HEK293T (cell line): Measurements from ENCODE around the gene FOXD4.
"Not testable (repeated sequence)": the region's sequence is repeated elsewhere in the genome, so short reads cannot be mapped to it uniquely, and the experiment has no call there.

Source experiments
- CTCF ChIA-PET: fragments of 350-600 bp; formaldehyde crosslinking; extraction: SDS; loops from one replicate; lab custom pipeline; 2021; ENCODE audit warnings: antibody characterized with exemption, inconsistent platforms; lab: Yijun Ruan, JAX
- POLR2A ChIA-PET: fragments of 350-600 bp; formaldehyde crosslinking; extraction: SDS; loops from one replicate; lab custom pipeline; 2020; ENCODE audit warnings: antibody characterized with exemption, inconsistent platforms; lab: Yijun Ruan, JAX
- DNase-seq: peaks from one replicate; pipeline ENCODE4 v3.0.0; 2012; ENCODE audit warnings: mixed read lengths; ENCODE audit errors: extremely low spot score

The FOXD4 gene

GRCh38 chr9:98775-99174 is 19.4 kb downstream of the FOXD4 start:
- DNase-seq, CTCF ChIA-PET, POLR2A ChIA-PET: not testable (repeated sequence)

- POLR2A ChIA-PET, CTCF ChIA-PET, DNase-seq: not testable (repeated sequence)
Measured at GRCh38 chr9:94992-95391, 23.2 kb downstream of the FOXD4 start.

GRCh38 chr9:94323-94722 is 23.9 kb downstream of the FOXD4 start:
- POLR2A ChIA-PET, DNase-seq, CTCF ChIA-PET: not testable (repeated sequence)

- DNase-seq, POLR2A ChIA-PET, CTCF ChIA-PET: not testable (repeated sequence)
Measured at GRCh38 chr9:93909-94308, 24.3 kb downstream of the FOXD4 start.

GRCh38 chr9:90851-91250 is 27.4 kb downstream of the FOXD4 start:
- DNase-seq, POLR2A ChIA-PET, CTCF ChIA-PET: not testable (repeated sequence)

GRCh38 chr9:88396-89037 is 29.7 kb downstream of the FOXD4 start:
- POLR2A ChIA-PET, CTCF ChIA-PET, DNase-seq: not testable (repeated sequence)

GRCh38 chr9:87860-88259 is 30.4 kb downstream of the FOXD4 start:
- CTCF ChIA-PET, POLR2A ChIA-PET, DNase-seq: not testable (repeated sequence)

GRCh38 chr9:87105-87504 is 31.1 kb downstream of the FOXD4 start:
- POLR2A ChIA-PET, DNase-seq, CTCF ChIA-PET: not testable (repeated sequence)

- POLR2A ChIA-PET, DNase-seq, CTCF ChIA-PET: not testable (repeated sequence)
Measured at GRCh38 chr9:86697-87096, 31.5 kb downstream of the FOXD4 start.

GRCh38 chr9:82932-83689 is 35.1 kb downstream of the FOXD4 start:
- POLR2A ChIA-PET, DNase-seq, CTCF ChIA-PET: not testable (repeated sequence)

- DNase-seq, CTCF ChIA-PET, POLR2A ChIA-PET: not testable (repeated sequence)
Measured at GRCh38 chr9:78333-78732, 39.9 kb downstream of the FOXD4 start.

- POLR2A ChIA-PET, DNase-seq, CTCF ChIA-PET: not testable (repeated sequence)
Measured at GRCh38 chr9:76389-76788, 41.8 kb downstream of the FOXD4 start.

- POLR2A ChIA-PET, CTCF ChIA-PET, DNase-seq: not testable (repeated sequence)
Measured at GRCh38 chr9:73900-74525, 44.2 kb downstream of the FOXD4 start.

GRCh38 chr9:73076-73899 is 44.9 kb downstream of the FOXD4 start:
- DNase-seq, POLR2A ChIA-PET, CTCF ChIA-PET: not testable (repeated sequence)
